HepG2 (cell line): Measurements from ENCODE around the gene EEF1AKMT3. TPM values are rescaled to one million over a fixed set of nuclear protein-coding genes. Genes with fewer than 3 reads are reported as not detected.

Experiments
- ATAC-seq: fragments of 200-7000 bp; cut with Tn5 transposase; 3 replicates; pipeline ENCODE4 v1.9.1; 2020; ENCODE audit warnings: mild to moderate bottlenecking, moderate library complexity
- BruUV-seq: library from RNA; stranded (reverse); fragments of 400-500 nt; replicated peaks from 2 replicates; lab custom pipeline; 2021; lab: Mats Ljungman, UMichigan
- CTCF ChIA-PET: fragments of 300-600 bp; formaldehyde crosslinking; extraction: SDS; loops from one replicate; lab custom pipeline; 2021; ENCODE audit warnings: low total read pairs, inconsistent platforms, low intra/inter-chr PET ratio; lab: Yijun Ruan, JAX
- POLR2A ChIA-PET: fragments of 350-600 bp; sonication (Branson Sonifier 250); formaldehyde crosslinking; loops from one replicate; lab custom pipeline; 2020; ENCODE audit warnings: antibody characterized with exemption, inconsistent platforms; lab: Yijun Ruan, JAX
- DNase-seq: peaks from one replicate; pipeline ENCODE4 v3.0.0-alpha.2; 2015; ENCODE audit warnings: low spot score
- FAIRE-seq: peaks from 3 replicates; lab custom pipeline; 2011; peaks lifted over from hg19 to GRCh38; lab: Jason Lieb, UNC
- H2AFZ ChIP-seq: one replicate; pipeline ENCODE4 v1.6.1; 2011; ENCODE audit warnings: low read length, inconsistent platforms
- H3K27ac ChIP-seq: fragments of 300-600 bp; 3 replicates; pipeline ENCODE4 v1.8.0; 2011; ENCODE audit warnings: mixed run types, mild to moderate bottlenecking, mixed read lengths, low read length, inconsistent platforms; ENCODE audit not compliant: insufficient read depth; ENCODE audit errors: extremely low read length
- H3K27me3 ChIP-seq, 2 experiments: fragments of 200-600 bp in 1 of 2; 2 replicates in 1 of 2; 3 replicates in 1 of 2; pipeline versions ENCODE4 v1.6.0 to v1.8.0; 2011; ENCODE audit warnings: low read length in 2 of 2, mild to moderate bottlenecking in 2 of 2, moderate library complexity in 2 of 2, inconsistent platforms in 1 of 2; ENCODE audit not compliant: insufficient read depth in 2 of 2, control insufficient read depth in 1 of 2
- H3K36me3 ChIP-seq, 2 experiments: fragments of 200-600 bp in 1 of 2; replicated peaks in 1 of 2; 2 replicates in 1 of 2; 3 replicates in 1 of 2; pipeline versions ENCODE4 v1.5.1 to v1.8.0; 2011; ENCODE audit warnings: low read length in 2 of 2, inconsistent platforms in 1 of 2; ENCODE audit not compliant: insufficient read depth in 2 of 2, control insufficient read depth in 1 of 2
- H3K4me1 ChIP-seq: 2 replicates; pipeline ENCODE4 v1.5.1; 2012; ENCODE audit warnings: low read length, inconsistent platforms; ENCODE audit not compliant: insufficient read depth
- H3K4me2 ChIP-seq: 2 replicates; pipeline ENCODE4 v1.6.0; 2011; ENCODE audit warnings: low read depth, low read length, inconsistent platforms
- H3K4me3 ChIP-seq, 3 experiments: fragments of 200-600 bp in 1 of 3; sonication (generic), shearing (Covaris generic) in 1 of 3; replicated peaks in 1 of 3; 2 replicates each; pipeline ENCODE4 v1.5.1; 2011 to 2016; ENCODE audit warnings: low read length in 3 of 3, inconsistent platforms in 2 of 3, low read depth in 2 of 3, mild to moderate bottlenecking in 2 of 3, control low read depth in 1 of 3, mixed read lengths in 1 of 3; ENCODE audit not compliant: insufficient read depth in 1 of 3
- H3K79me2 ChIP-seq: one replicate; pipeline ENCODE4 v1.6.1; 2011; ENCODE audit warnings: low read length, inconsistent platforms; ENCODE audit not compliant: insufficient read depth
- H3K9ac ChIP-seq: 2 replicates; pipeline ENCODE4 v1.6.0; 2011; ENCODE audit warnings: mild to moderate bottlenecking, low read depth, low read length, inconsistent platforms; ENCODE audit not compliant: insufficient read depth
- H3K9me3 ChIP-seq: 2 replicates; pipeline ENCODE4 v1.5.1; 2012; ENCODE audit warnings: mild to moderate bottlenecking, low read length
- H4K20me1 ChIP-seq: 2 replicates; pipeline ENCODE4 v1.6.0; 2011; ENCODE audit warnings: inconsistent platforms, mild to moderate bottlenecking, low read length, moderate library complexity; ENCODE audit not compliant: insufficient read depth
- AGO1 ChIP-seq: fragments of 200-400 bp; formaldehyde crosslinking; IDR thresholded peaks from 2 replicates; pipeline ENCODE4 v1.6.1; 2017; ENCODE audit warnings: mild to moderate bottlenecking, low read depth, low read length, moderate library complexity; ENCODE audit not compliant: poor library complexity, severe bottlenecking
- ARNTL ChIP-seq: sonication (generic); formaldehyde crosslinking; IDR thresholded peaks from 2 replicates; pipeline ENCODE4 v1.4.0; 2020; ENCODE audit warnings: mild to moderate bottlenecking, missing genetic modification reagents
- ERF ChIP-seq: IDR thresholded peaks from 2 replicates; pipeline ENCODE4 v1.6.1; 2018; ENCODE audit warnings: missing biosample characterization, missing genetic modification reagents
- JUND ChIP-seq: sonication (generic); formaldehyde crosslinking; IDR thresholded peaks from 2 replicates; pipeline ENCODE4 v1.8.0; 2022; ENCODE audit warnings: mild to moderate bottlenecking, missing genetic modification reagents
- KDM1A ChIP-seq: IDR thresholded peaks from 2 replicates; pipeline ENCODE4 v1.6.1; 2016; ENCODE audit warnings: missing compliant biosample characterization
- SP4 ChIP-seq: sonication (generic); formaldehyde crosslinking; IDR thresholded peaks from 2 replicates; pipeline ENCODE4 v1.8.1; 2023; ENCODE audit warnings: mild to moderate bottlenecking, missing genetic modification reagents
- SRSF4 ChIP-seq: fragments of 200-400 bp; formaldehyde crosslinking; IDR thresholded peaks from one replicate; pipeline ENCODE4 v1.6.1; 2018; ENCODE audit warnings: mild to moderate bottlenecking, low read depth, low read length, moderate library complexity; ENCODE audit not compliant: poor library complexity, severe bottlenecking
- WIZ ChIP-seq: sonication (generic); formaldehyde crosslinking; IDR thresholded peaks from 2 replicates; pipeline ENCODE4 v1.5.1; 2020; ENCODE audit warnings: mild to moderate bottlenecking, missing genetic modification reagents
- ZC3H13 ChIP-seq: sonication (generic); formaldehyde crosslinking; IDR thresholded peaks from 2 replicates; pipeline ENCODE4 v1.8.1; 2023; ENCODE audit warnings: mild to moderate bottlenecking, missing genetic modification reagents, moderate library complexity
- ZNF10 ChIP-seq: sonication (generic); formaldehyde crosslinking; IDR thresholded peaks from 2 replicates; pipeline ENCODE4 v1.4.0; 2020; ENCODE audit warnings: mild to moderate bottlenecking, low read depth, missing genetic modification reagents, borderline replicate concordance
- ZNF274 ChIP-seq: sonication (generic); formaldehyde crosslinking; IDR thresholded peaks from 2 replicates; pipeline ENCODE4 v1.5.1; 2020; ENCODE audit warnings: mild to moderate bottlenecking, missing genetic modification reagents
- ZNF556 ChIP-seq: sonication (generic); formaldehyde crosslinking; IDR thresholded peaks from 2 replicates; pipeline ENCODE4 v1.4.0; 2020; ENCODE audit warnings: mild to moderate bottlenecking, missing genetic modification reagents, borderline replicate concordance
- ZNF589 ChIP-seq: sonication (generic); formaldehyde crosslinking; conservative IDR thresholded peaks from 2 replicates; pipeline ENCODE4 v1.8.0; 2022; ENCODE audit warnings: mild to moderate bottlenecking, moderate library complexity, missing genetic modification reagents
- ZNF709 ChIP-seq: sonication (generic); formaldehyde crosslinking; IDR thresholded peaks from 2 replicates; pipeline ENCODE4 v1.5.0; 2020; ENCODE audit warnings: mild to moderate bottlenecking, missing genetic modification reagents
- ZNF788 ChIP-seq: sonication (generic); formaldehyde crosslinking; IDR thresholded peaks from 2 replicates; pipeline ENCODE4 v1.5.0; 2020; ENCODE audit warnings: mild to moderate bottlenecking, missing genetic modification reagents, borderline replicate concordance
- WGBS: methylation state at CpG from one replicate; pipeline ENCODE4 v1.1.6; 2017; ENCODE audit warnings: low lambda C conversion rate; 5-methylcytosine and 5-hydroxymethylcytosine counted together
- in situ Hi-C: cut with HindIII; loops from 2 replicates; pipeline ENCODE4 v1.10.0; 2017; ENCODE audit warnings: low pct_unique_long_range_greater_than_20kb; ENCODE audit not compliant: extremely low pct_ligation_motif_present
- intact Hi-C: fragments of 100-400 bp; cut with micrococcal nuclease; formaldehyde crosslinking; loops from one replicate; pipeline ENCODE4 v1.10.0; 2022; ENCODE audit not compliant: unreplicated experiment
- polyA plus RNA-seq, 8 experiments: library from polyadenylated mRNA; depleted of rRNA in 3 of 8; stranded (reverse) in 7 of 8; unstranded in 1 of 8; fragments of >200 nt; fragmentation: Illumina TruSeq in 4 of 8; extraction: Trizol in 4 of 8; gene quantifications; 2 replicates each; pipeline versions ENCODE4 v1.2.1 to v1.2.3, GENCODE V29; 2011 to 2016; ENCODE audit warnings: low read depth in 4 of 8, missing spikeins in 1 of 8, mixed read lengths in 1 of 8; ENCODE audit not compliant: insufficient read depth in 1 of 8
- total RNA-seq, 5 experiments: library from RNA; depleted of rRNA; stranded (reverse); fragments of >200 nt; fragmentation: Illumina TruSeq; extraction: Trizol; gene quantifications; 2 replicates each; pipeline ENCODE4 v1.2.3, GENCODE V29; 2016; ENCODE audit warnings: low read depth in 1 of 5
- TF ChIP-seq, protein P1 (sequence below): IDR thresholded peaks from 2 replicates; pipeline ENCODE4 v1.6.1; 2012; ENCODE audit warnings: low read depth, low read length, improper control_type of control experiment

The EEF1AKMT3 gene
- total and polyA plus RNA-seq, 2 of the 13 experiments (the other 11 are each of a cell fraction or from before 2014, with no cell fraction given), result 4.7 to 11.4 TPM

DNA sequence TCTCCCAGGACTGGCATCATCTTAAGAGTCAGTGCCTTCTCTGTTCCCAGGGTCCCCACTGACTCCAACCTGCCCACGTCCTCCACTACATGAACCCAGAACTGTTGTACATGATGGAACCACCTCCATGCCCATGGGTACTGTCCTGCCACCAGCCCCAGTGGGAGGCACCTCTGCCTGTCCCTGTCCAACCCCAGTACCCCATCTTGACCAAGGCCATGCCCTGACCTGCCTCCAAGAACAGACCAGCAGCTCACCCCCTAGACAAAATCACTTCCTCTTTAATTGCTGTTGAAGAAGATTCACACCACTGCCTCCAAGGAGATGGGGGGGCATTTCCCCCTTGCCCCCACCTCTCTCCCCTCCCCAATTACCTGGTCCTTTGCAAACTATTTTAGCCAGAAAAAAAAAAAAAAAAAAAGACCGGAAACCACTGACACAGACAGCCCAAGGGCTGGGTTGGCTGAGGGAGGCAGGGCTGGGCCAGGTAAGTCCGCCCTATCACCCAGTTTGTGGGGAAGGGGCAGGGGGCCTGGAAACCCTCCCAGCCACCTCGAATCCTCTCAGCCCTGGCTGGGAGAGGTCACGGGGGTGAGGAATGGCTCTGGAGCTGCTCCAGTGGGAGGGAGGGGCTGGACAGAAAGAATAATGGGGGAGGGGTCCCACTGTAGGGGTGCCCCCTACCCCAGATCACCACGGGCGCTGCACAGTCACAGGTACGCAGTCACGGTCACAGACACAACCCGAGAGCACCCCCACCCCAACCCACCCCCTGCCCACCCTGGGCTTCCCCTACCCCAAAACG, 47.3 kb upstream of the EEF1AKMT3 start:
- Histone ChIP-seq H3K4me1 (0 out of 2 replicates have a peak, but pooled peaks cover 4% of the 10 kb centered on the region), H3K4me3 (no peak overlapping the region), H2AFZ (no peak overlapping the region), H3K9me3 (no peaks in the 10 kb centered on the region), H3K4me2 (no peak overlapping the region), H3K79me2 (no peaks in the 10 kb centered on the region), H3K36me3 (peaks cover under 1 to 9% of the 10 kb centered on the region in 2 experiments; a peak in 3 of 5 replicates), H4K20me1 (no peaks in the 10 kb centered on the region), H3K27ac (no peak overlapping the region), H3K27me3 (peaks cover 0 to 8% of the 10 kb centered on the region in 2 experiments; a peak in 3 of 5 replicates), H3K9ac (no peak overlapping the region)
- ChIA-PET CTCF (interaction anchor here (1.7 kb wide), 1 partner anchor 10 kb away, joined by 6 read pairs; no protein-coding TSS in a partner anchor), POLR2A (interaction anchor here (1.0 to 2.1 kb wide), 6 partner anchors 7 to 114 kb away, joined by 3 to 23 read pairs (median 4); partner anchors contain the start of genes ARHGEF25, CDK4 and TSPAN31)
- WGBS, result 52% methylated on average over 5 of the region's 11 CpGs
- TF ChIP-seq AGO1 (peak; percentile 7), WIZ (CRISPR knock-in tag) (no peak)
- in situ Hi-C loops, result no loop called here
- intact Hi-C loops, result no loop called here
- no peak for DNase-seq
- FAIRE-seq, result no peak
- BruUV-seq, result no TSS peak
- ATAC-seq, result no peak

DNA sequence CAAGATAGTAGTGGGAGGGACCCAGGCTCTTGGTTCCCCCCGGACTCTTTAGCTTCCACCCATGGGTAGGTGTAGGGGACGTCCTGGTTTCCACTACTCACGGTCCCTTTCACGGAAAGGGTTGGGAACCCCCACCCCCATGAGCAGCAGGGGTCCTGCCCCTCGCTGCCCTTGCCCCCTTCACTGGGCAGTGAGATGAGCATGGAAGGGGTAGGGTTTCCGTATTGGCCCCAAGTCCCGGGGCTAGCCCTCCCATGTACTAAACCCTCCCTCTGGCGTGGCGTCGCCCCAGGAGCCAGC, 46.6 kb upstream of the EEF1AKMT3 start:
- intact Hi-C loops, result no loop called here

More for the DNA sequence above, 46.6 kb upstream of the EEF1AKMT3 start:
- H4K20me1 ChIP-seq, result no peaks in the 10 kb centered on the region
- peaks cover 0 to 14% of the 10 kb centered on the region in 2 experiments; a peak in 3 of 5 replicates for H3K27me3 ChIP-seq
- H2AFZ ChIP-seq, result no peak overlapping the region
- FAIRE-seq (no peak), ATAC-seq (no peak; the same call in 2 of the 3 replicates)
- 0 out of 2 replicates have a peak overlapping the region, but pooled peaks have one; percentile 52 for H3K9ac ChIP-seq
- BruUV-seq, result no TSS peak
- H3K4me1 ChIP-seq, result 0 out of 2 replicates have a peak, but pooled peaks cover 4% of the 10 kb centered on the region
- in situ Hi-C loops, result no loop called here
- peaks cover 0 to 4% of the 10 kb centered on the region in 2 experiments; a peak in 1 of 5 replicates for H3K36me3 ChIP-seq
- CTCF ChIA-PET, result interaction anchor here (1.7 kb wide), 1 partner anchor 10 kb away, joined by 6 read pairs; no protein-coding TSS in a partner anchor
- TF ChIP-seq JUND (CRISPR knock-in tag) (no peak), ZNF10 (no peak), ZNF274 (CRISPR knock-in tag) (0 out of 2 replicates have a peak, but pooled peaks have one; percentile 6), ZNF556 (CRISPR knock-in tag) (0 out of 2 replicates have a peak, but pooled peaks have one; percentile 8), ZNF788 (CRISPR knock-in tag) (no peak), ZNF709 (CRISPR knock-in tag) (no peak), ZNF589 (CRISPR knock-in tag) (0 out of 2 replicates have a peak, but pooled peaks have one; percentile 35), SP4 (CRISPR knock-in tag) (no peak), ARNTL (no peak), ERF (CRISPR knock-in tag) (no peak), KDM1A (CRISPR knock-in tag) (no peak), ZC3H13 (CRISPR knock-in tag) (0 out of 2 replicates have a peak, but pooled peaks have one; percentile 53), SRSF4 (no peak)
- TF ChIP-seq, protein P1, sequence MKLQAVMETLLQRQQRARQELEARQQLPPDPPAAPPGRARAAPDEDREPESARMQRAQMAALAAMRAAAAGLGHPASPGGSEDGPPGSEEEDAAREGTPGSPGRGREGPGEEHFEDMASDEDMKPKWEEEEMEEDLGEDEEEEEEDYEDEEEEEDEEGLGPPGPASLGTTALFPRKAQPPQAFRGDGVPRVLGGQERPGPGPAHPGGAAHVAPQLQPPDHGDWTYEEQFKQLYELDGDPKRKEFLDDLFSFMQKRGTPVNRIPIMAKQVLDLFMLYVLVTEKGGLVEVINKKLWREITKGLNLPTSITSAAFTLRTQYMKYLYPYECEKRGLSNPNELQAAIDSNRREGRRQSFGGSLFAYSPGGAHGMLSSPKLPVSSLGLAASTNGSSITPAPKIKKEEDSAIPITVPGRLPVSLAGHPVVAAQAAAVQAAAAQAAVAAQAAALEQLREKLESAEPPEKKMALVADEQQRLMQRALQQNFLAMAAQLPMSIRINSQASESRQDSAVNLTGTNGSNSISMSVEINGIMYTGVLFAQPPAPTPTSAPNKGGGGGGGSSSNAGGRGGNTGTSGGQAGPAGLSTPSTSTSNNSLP, result no peak
- TF ChIP-seq, all 625 proteins: peak for 4
- no peak for DNase-seq
- no peaks in the 10 kb centered on the region for H3K9me3 ChIP-seq
- WGBS, result 3% methylated on average over 10 of the region's 10 CpGs
- no peak overlapping the region for H3K27ac ChIP-seq
- no peaks in the 10 kb centered on the region for H3K79me2 ChIP-seq
- POLR2A ChIA-PET, result interaction anchor here (0.6 to 2.1 kb wide), 10 partner anchors 8 to 121 kb away, joined by 3 to 23 read pairs (median 4); partner anchors contain the start of genes ARHGEF25, CDK4, CTDSP2 and EEF1AKMT3
- peak overlapping the region; percentile 81 to 91 (median 89); a peak in 5 of 6 replicates for H3K4me3 ChIP-seq
- H3K4me2 ChIP-seq, result peak overlapping the region; percentile 98
